ENCODE measurements around the gene ZBED6. TPM values are rescaled to one million over a fixed set of nuclear protein-coding genes. Genes with fewer than 3 reads are reported as not detected.

Gene ZBED6
- total and polyA plus RNA-seq, 2 donors (not counting 3 experiments of a cell fraction or from before 2014, with no cell fraction given) = 6.4 to 38.9 TPM

- Histone ChIP-seq H3K4me3 (replicated peaks in 1 of 3; ENCODE audit: insufficient read depth in 1 of 3, low read depth in 1 of 3, low read length in 3 of 3) (no peak overlapping the region), H3K36me3 (ENCODE audit: control insufficient read depth in 2 of 2, extremely low read depth in 1 of 2, insufficient read depth in 2 of 2, low read length in 2 of 2) (no peaks in the 10 kb centered on the region), H3K9ac (replicated peaks; ENCODE audit: extremely low read depth, insufficient read depth, low read length) (no peak overlapping the region), H2AFZ (ENCODE audit: low read depth, low read length) (no peak overlapping the region), H4K20me1 (replicated peaks; ENCODE audit: control insufficient read depth, extremely low read depth, insufficient read depth, low read length) (no peaks in the 10 kb centered on the region), H3K27ac (ENCODE audit: insufficient read depth, low read depth, low read length) (no peak overlapping the region), H3K79me2 (ENCODE audit: control insufficient read depth, insufficient read depth, low read length) (no peaks in the 10 kb centered on the region), H3K9me3 (replicated peaks; ENCODE audit: control insufficient read depth, insufficient read depth, low read length) (no peaks in the 10 kb centered on the region), H3K9me1 (replicated peaks; ENCODE audit: control insufficient read depth, extremely low read depth, insufficient read depth, low read length) (no peaks in the 10 kb centered on the region), H3K4me2 (ENCODE audit: insufficient read depth, low read length) (no peak overlapping the region), H3K27me3 (ENCODE audit: control insufficient read depth in 2 of 2, insufficient read depth in 2 of 2, low read length in 2 of 2) (no peaks in the 10 kb centered on the region), H3K4me1 (ENCODE audit: control insufficient read depth, extremely low read depth, insufficient read depth, low read length) (peaks cover 6% of the 10 kb centered on the region)
- intact Hi-C loops (cut with micrococcal nuclease) = no loop called here
- DNase-seq (ENCODE audit: low read depth, low spot score) (no peak), FAIRE-seq (no peak)
- ChIA-PET CTCF (no interaction called here), POLR2A (no interaction called here)
- BruUV-seq (replicated peaks) = no TSS peak
- dilution Hi-C loops (cut with MboI; ENCODE audit: extremely low pct_ligation_motif_present, low sequenced_read_pairs) = no loop called here
- TF ChIP-seq POLR2A (IDR thresholded peaks at IDR 0.05; ENCODE audit: low read depth, low read length) = no peak
- TF ChIP-seq MYC (IDR thresholded peaks at IDR 0.05; ENCODE audit: low read depth, low read length) = no peak
- no peak for TF ChIP-seq CTCF (IDR thresholded peaks at IDR 0.05; ENCODE audit: extremely low read depth in 1 of 2, insufficient read depth in 1 of 2, low read depth in 1 of 2, low read length in 2 of 2)
- TF ChIP-seq GATA2 (IDR thresholded peaks at IDR 0.05; ENCODE audit: insufficient read depth, insufficient read length, low read depth, low read length) = no peak
- no peak for TF ChIP-seq FOS (IDR thresholded peaks at IDR 0.05; ENCODE audit: borderline replicate concordance, insufficient read depth, low read length)
- TF ChIP-seq MAX (IDR thresholded peaks at IDR 0.05; ENCODE audit: insufficient read depth, insufficient read length) = no peak
- TF ChIP-seq POLR2AphosphoS5 (IDR thresholded peaks at IDR 0.05; ENCODE audit: insufficient read depth, low read depth, low read length) = no peak
- no peak for TF ChIP-seq JUN (IDR thresholded peaks at IDR 0.05; ENCODE audit: borderline replicate concordance, insufficient read depth, insufficient read length, low read depth)
- TF ChIP-seq EZH2 (IDR thresholded peaks at IDR 0.05; ENCODE audit: borderline replicate concordance, low read depth, low read length, severe bottlenecking) = no peak
Measured at GRCh38 chr1:203746281-203746680, 49.1 kb upstream of the ZBED6 start.
